Endodermal cell (in vitro differentiated cells): Measurements from ENCODE around the gene GPR63. TPM values are rescaled to one million over a fixed set of nuclear protein-coding genes. Genes with fewer than 3 reads are reported as not detected.

Experiments
- DNase-seq: peaks from one replicate; pipeline ENCODE4 v3.0.0-alpha.2; 2017
- H3K27ac ChIP-seq: 2 replicates; pipeline ENCODE4 v1.5.1; 2013; ENCODE audit warnings: mild to moderate bottlenecking, low read depth, low read length, moderate library complexity
- H3K27me3 ChIP-seq: 2 replicates; pipeline ENCODE4 v1.6.1; 2013; ENCODE audit warnings: mild to moderate bottlenecking, low read length, moderate library complexity; ENCODE audit not compliant: insufficient read depth, control insufficient read depth, poor library complexity, severe bottlenecking
- H3K36me3 ChIP-seq: 2 replicates; pipeline ENCODE4 v1.7.0; 2013; ENCODE audit warnings: mild to moderate bottlenecking, low read length, moderate library complexity; ENCODE audit not compliant: control insufficient read depth, insufficient read depth
- H3K4me1 ChIP-seq: one replicate; pipeline ENCODE4 v1.7.0; 2013; ENCODE audit warnings: low read length; ENCODE audit not compliant: control insufficient read depth, insufficient read depth
- H3K4me3 ChIP-seq: 2 replicates; pipeline ENCODE4 v1.5.1; 2013; ENCODE audit warnings: mild to moderate bottlenecking, low read length, moderate library complexity
- H3K9ac ChIP-seq: 2 replicates; pipeline ENCODE4 v1.6.1; 2013; ENCODE audit warnings: mild to moderate bottlenecking, low read length, moderate library complexity; ENCODE audit not compliant: poor library complexity, severe bottlenecking; ENCODE audit errors: extremely low read depth
- H3K9me3 ChIP-seq: 2 replicates; pipeline ENCODE4 v1.6.1; 2013; ENCODE audit warnings: mild to moderate bottlenecking, low read length, moderate library complexity; ENCODE audit not compliant: control insufficient read depth
- H3K27ac Mint-ChIP-seq: 2 replicates; pipeline ENCODE4 v1.8.0; 2020; ENCODE audit warnings: mixed read lengths
- H3K27me3 Mint-ChIP-seq: 2 replicates; pipeline ENCODE4 v1.8.0; 2021; ENCODE audit warnings: mild to moderate bottlenecking, mixed read lengths; ENCODE audit not compliant: insufficient read depth
- H3K36me3 Mint-ChIP-seq: 2 replicates; pipeline ENCODE4 v1.8.0; 2020; ENCODE audit warnings: low read depth, mixed read lengths
- H3K4me1 Mint-ChIP-seq: 2 replicates; pipeline ENCODE4 v1.8.0; 2020; ENCODE audit warnings: mixed read lengths
- H3K4me3 Mint-ChIP-seq: 2 replicates; pipeline ENCODE4 v1.8.0; 2020; ENCODE audit warnings: mild to moderate bottlenecking, moderate library complexity, mixed read lengths
- H3K9me3 Mint-ChIP-seq: 2 replicates; pipeline ENCODE4 v1.8.0; 2020; ENCODE audit warnings: mild to moderate bottlenecking, mixed read lengths
- CTCF ChIP-seq: fragments of 200-600 bp; sonication (generic); conservative IDR thresholded peaks from 2 replicates; pipeline ENCODE4 v1.5.0; 2021; ENCODE audit warnings: antibody characterized with exemption, mild to moderate bottlenecking
- WGBS, 2 experiments: methylation state at CpG; one replicate each; pipeline versions ENCODE4 v1.1.5 to v1.1.7; 2013; ENCODE audit warnings: missing lambda C conversion rate in 2 of 2, mixed read lengths in 1 of 2; ENCODE audit not compliant: insufficient coverage in 1 of 2, insufficient read length in 1 of 2; 5-methylcytosine and 5-hydroxymethylcytosine counted together
- total RNA-seq, 2 donors: library from RNA; stranded (reverse); fragmentation: NEBNext Ultra II Directional in 1 of 2; extraction: Animal tissue kit (Norgen Biotek cat#: 25700) in 1 of 2; gene quantifications; 2 replicates in 1 of 2; 3 replicates in 1 of 2; pipeline ENCODE4 v1.2.1, GENCODE V29; 2021

Gene GPR63
- total RNA-seq, 2 donors from 2014 or later, result 4.8 to 8.5 TPM

GRCh38 chr6:96852605-96853004 lies 15.3 kb upstream of the GPR63 start:
- Mint-ChIP-seq H3K36me3 (no peaks in the 10 kb centered on the region), H3K27me3 (no peaks in the 10 kb centered on the region), H3K27ac (no peak overlapping the region), H3K9me3 (peaks cover 16% of the 10 kb centered on the region), H3K4me3 (no peak overlapping the region), H3K4me1 (no peaks in the 10 kb centered on the region)
- DNase-seq, result no peak
- Histone ChIP-seq H3K36me3 (no peaks in the 10 kb centered on the region), H3K9me3 (no peaks in the 10 kb centered on the region), H3K4me3 (no peak overlapping the region), H3K27me3 (no peaks in the 10 kb centered on the region), H3K27ac (no peak overlapping the region), H3K9ac (no peak overlapping the region), H3K4me1 (no peaks in the 10 kb centered on the region)
- no peak for TF ChIP-seq CTCF
- 90% methylated on average over 3 of the region's 3 CpGs; no CpG with 5 or more reads in 1 of the 2 experiments for WGBS, 2 experiments

- no peak for TF ChIP-seq CTCF
- Histone ChIP-seq H3K9ac (no peak overlapping the region), H3K27me3 (no peaks in the 10 kb centered on the region), H3K4me3 (no peak overlapping the region), H3K27ac (no peak overlapping the region), H3K36me3 (no peaks in the 10 kb centered on the region), H3K4me1 (no peaks in the 10 kb centered on the region), H3K9me3 (no peaks in the 10 kb centered on the region)
- DNase-seq, result no peak
- Mint-ChIP-seq H3K4me3 (no peak overlapping the region), H3K27ac (no peak overlapping the region), H3K27me3 (peaks cover 3% of the 10 kb centered on the region), H3K9me3 (peaks cover 23% of the 10 kb centered on the region), H3K36me3 (no peaks in the 10 kb centered on the region), H3K4me1 (no peaks in the 10 kb centered on the region)
- 93 to 94% methylated on average over 5 to 8 of the region's 8 CpGs for WGBS, 2 experiments
Observed at GRCh38 chr6:96851858-96852257, 14.6 kb upstream of the GPR63 start.

GRCh38 chr6:96849615-96850014 lies 12.3 kb upstream of the GPR63 start:
- no peak overlapping the region for H3K4me3 ChIP-seq

More at GRCh38 chr6:96849615-96850014, 12.3 kb upstream of the GPR63 start:
- no peaks in the 10 kb centered on the region for H3K4me1 ChIP-seq
- H3K9me3 ChIP-seq, result no peaks in the 10 kb centered on the region
- 72% methylated on average over 2 of the region's 2 CpGs; no CpG with 5 or more reads in 1 of the 2 experiments for WGBS, 2 experiments
- no peak for DNase-seq
- Mint-ChIP-seq H3K27ac (no peak overlapping the region), H3K9me3 (peaks cover 23% of the 10 kb centered on the region), H3K36me3 (no peaks in the 10 kb centered on the region), H3K27me3 (peaks cover 3% of the 10 kb centered on the region), H3K4me3 (no peak overlapping the region), H3K4me1 (no peaks in the 10 kb centered on the region)
- no peaks in the 10 kb centered on the region for H3K36me3 ChIP-seq
- TF ChIP-seq CTCF, result no peak
- H3K27ac ChIP-seq, result no peak overlapping the region
- no peaks in the 10 kb centered on the region for H3K27me3 ChIP-seq
- no peak overlapping the region for H3K9ac ChIP-seq
